ENCODE results near the gene TTC4.
"Not testable (repeated sequence)": the region's sequence is repeated elsewhere in the genome, so short reads cannot be mapped to it uniquely, and the experiment has no call there.

The TTC4 gene

GRCh38 chr1:54754045-54754444, 38.4 kb downstream of the TTC4 start:
- no peak for DNase-seq

GRCh38 chr1:54754486-54755285, 39.0 kb downstream of the TTC4 start:
- no peak for DNase-seq

DNA sequence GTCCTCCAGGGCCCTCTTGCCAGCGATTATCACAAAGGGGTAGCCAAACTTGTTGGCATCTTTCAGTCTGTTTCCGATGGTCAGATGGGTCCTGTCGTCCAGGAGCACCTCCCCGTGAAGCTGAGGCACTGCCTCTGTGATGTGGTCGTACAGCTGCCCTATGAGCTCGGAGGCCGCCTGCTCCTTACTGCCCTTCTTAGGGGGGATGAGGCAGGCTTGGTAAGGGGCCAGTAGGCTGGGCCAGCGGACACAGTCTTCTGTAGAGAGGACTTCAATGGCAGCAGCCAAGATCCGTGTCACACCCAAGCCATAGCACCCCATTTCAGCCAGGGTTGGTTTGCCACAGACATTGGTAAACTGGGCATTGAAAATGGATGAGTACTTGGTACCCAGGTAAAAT, 42.2 kb downstream of the TTC4 start:
- no peak for DNase-seq

GRCh38 chr1:54758678-54759348, 43.2 kb downstream of the TTC4 start:
- DNase-seq, result no peak

GRCh38 chr1:54763816-54764132, 48.1 kb downstream of the TTC4 start:
- no peak for DNase-seq

DNA sequence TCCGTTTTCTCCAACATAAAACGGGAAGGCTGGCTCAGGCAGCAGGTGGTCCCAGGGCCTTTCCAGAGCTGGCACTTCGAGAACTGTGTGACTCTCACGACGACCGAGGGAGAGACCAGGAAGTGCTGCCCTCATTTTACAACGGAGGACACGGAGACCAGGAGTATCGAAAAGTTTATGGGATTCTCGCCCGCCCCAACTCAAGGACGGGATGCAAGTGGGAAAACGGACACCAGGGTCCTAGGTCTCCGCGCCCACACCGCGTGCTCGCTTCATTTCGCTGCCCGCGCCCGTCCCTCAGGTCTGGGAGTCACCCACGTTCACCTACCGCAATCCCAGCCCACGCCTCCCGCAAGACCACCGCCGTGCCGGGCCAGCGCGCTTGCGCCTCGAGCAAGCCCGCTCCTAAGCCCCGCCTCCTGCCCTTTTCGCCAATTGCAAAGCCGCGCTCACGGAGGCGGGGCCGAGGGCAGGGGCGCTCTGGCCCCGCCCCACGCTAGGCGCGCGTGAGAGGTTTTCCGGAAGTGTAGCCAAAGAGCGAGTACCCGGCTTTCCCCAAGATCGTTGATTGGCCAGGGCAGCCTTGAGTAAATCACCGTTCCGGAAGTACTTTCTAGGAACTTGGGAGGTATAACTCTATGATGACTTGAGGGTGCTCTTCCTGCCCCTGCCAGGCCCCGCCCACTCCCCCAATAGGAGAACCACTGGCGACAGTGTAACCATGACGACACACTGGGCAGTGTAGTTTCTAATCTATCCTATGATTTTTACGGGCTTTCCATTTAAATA, 48.7 kb downstream of the TTC4 start, which contains the start of gene PARS2:
PARS2 (minus strand) TSS at position 391 of the 789 bp plus-strand sequence. CDS start 5,362 bp downstream, outside the sequence.
- DNase-seq, result peak; percentile 98

DNA sequence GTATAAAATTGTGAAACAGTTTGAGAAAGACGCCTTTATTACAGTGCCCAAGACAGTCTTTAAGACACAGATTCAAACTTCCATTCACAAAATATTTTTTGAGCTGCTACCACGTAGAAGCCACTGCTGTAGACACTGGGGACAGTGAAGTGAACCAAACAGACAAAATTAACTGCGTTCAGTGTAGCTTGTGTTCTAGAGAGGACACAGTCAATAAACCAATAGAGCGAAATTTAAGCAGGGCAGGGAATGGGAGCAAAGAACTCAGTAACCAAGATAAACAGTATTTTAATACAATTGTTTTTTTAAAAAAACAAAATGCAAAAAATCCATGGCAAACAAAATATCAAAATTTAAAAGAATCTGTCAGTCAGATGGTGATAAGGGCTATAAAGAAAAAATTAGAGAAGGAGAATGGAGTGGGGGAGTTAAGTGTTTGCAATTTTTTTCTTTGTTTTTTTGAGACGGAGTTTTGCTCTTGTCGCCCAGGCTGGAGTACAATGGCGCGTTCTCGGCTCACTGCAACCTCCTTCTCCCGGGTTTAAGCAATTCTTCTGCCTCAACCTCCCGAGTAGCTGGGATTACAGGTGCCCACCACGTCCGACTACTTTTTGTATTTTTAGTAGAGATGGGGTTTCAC, 49.4 kb downstream of the TTC4 start:
- DNase-seq, result no peak

DNA sequence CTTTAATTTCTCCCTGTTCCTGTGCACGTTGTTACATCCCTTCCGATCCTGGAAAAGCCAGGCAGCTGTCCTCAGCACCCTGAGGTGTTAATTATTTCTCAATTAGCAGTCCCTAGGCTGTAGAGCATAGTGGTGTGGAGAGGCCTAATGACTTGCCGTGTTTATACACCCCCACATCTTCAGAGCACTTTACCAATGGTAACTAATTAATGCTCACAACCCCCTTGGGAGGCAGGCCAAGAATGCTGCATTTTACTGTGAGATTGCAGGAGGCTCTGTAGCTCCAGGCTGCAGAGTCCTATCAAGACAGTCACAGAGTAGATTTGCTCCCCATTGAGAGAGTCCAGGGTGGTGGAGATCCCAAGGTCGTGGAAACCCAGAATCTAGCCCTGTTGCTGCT, 51.1 kb downstream of the TTC4 start:
- no peak for DNase-seq

DNA sequence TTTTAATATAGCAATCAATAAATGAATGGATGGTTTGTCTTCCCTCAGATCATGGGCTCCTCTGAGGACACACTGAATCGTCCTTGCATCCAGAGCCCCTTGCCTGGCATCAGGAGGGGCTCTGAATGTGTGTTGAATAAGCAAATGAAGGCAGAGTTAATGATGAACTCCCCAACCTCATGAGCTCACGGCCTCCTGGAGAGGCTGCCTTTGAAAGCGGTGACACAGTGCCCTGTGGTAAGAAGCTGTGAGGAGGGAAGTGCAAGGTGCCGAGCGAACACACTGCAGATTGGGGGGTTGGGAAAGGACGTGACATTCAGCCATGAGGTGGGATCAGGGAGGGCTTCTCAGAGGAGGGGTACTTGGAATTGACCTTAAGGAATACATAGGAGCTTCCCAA, 51.9 kb downstream of the TTC4 start:
- DNase-seq, result no peak

GRCh38 chr1:54768093-54768492, 52.4 kb downstream of the TTC4 start:
- DNase-seq, result no peak

- no peak for DNase-seq
These were observed 57.3 kb downstream of the TTC4 start for GRCh38 chr1:54772951-54773350.

DNA sequence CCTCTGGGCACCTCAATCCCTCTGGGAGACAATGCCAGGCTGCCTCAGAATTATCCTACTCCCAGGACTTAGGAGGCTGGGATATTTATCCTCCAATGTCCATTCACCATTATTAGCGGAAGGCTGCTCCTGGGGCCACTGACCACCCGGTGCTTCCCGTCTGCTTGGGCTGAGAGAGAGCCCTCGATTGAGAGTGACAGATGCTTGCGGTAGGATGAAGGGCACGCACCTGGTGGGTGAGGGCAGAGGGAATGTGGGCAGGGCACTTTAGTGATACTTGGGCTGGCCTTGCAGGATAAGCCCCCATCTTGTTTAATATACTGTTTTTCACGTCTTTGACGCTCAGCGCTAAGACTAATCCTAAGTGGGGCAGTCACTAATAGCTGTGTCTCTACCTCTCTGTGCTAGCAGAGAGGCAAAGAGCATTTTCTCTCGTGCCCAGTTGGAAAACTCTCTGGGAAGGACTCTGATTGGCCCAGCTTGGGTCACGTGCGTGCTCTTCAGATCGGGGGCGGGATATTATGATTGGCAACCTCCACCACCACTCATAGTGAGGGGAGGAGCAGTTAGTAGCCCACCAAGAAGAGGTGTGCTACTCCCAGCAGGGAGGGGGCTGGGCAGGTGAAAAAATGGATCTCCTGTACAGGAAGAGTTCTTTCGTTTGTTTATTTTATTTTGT, 59.3 kb downstream of the TTC4 start:
- DNase-seq, result no peak

DNA sequence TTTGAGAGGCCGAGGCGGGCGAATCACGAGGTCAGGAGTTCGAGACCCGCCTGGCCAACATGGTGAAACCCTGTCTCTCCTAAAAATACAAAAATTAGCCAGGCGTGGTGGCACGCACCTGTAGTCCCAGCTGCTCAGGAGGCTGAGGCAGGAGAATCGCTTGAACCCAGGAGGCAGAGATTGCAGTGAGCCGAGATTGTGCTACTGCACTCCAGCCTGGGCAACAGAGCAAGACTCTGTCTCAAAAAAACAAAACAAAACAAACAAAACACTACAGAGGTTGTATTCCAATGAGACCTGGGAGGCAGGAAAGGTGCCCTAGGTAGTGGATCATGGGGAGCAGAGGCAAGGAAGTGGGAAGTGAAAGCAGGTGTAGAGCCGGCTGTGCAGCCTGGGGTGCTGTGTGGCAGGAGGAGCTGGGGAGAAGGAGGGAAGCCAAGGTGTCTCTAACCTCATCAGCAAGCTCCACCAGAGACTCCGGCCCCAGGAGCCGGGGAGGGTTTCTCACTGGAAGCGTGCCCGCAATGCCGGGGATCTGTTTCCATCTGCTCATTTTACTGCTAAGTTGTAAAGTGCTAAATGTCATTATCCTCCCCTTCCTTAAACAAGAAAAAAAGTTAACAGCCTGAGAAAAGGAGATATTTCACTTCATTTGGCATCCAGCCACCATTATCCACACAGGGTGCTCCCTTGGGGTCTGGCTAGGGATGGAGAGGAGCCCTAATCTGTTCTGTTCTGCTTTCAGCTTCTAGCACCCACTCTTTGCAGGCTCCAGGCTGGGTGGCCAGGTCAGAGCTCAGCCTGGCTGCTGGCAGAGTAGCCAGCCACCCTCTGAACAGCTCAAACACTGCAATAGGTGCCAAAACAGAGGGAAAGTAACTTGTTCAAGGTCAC, 60.4 kb downstream of the TTC4 start:
- not testable (repeated sequence) for DNase-seq

GRCh38 chr1:54777011-54777410, 61.4 kb downstream of the TTC4 start:
- no peak for DNase-seq

GRCh38 chr1:54777431-54777830, 61.8 kb downstream of the TTC4 start:
- DNase-seq, result no peak

- DNase-seq, result no peak
These were observed 65.5 kb downstream of the TTC4 start for GRCh38 chr1:54781023-54781723.

GRCh38 chr1:54782156-54782555, 66.5 kb downstream of the TTC4 start:
- DNase-seq, result no peak

DNA sequence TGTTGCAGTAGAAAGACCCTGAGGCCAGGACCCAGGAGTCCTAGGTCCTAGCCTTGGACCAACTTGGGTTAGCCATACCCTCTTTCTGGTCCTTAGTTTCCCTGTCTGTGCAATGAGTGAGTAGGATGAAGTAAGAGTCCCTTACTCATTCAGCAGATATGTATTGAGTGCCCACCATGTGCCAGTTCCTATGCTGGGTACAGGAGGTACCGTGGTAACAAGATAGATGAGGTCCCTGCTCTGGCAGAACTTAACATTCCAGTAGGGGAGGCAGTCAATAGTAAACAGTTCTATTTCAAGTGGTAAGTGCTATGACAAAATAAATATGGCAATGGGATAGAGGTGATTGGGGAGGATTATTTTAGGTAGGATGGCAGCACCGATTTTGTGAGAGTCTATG, 66.9 kb downstream of the TTC4 start:
- no peak for DNase-seq

- DNase-seq, result no peak
These were observed 68.4 kb downstream of the TTC4 start for GRCh38 chr1:54784066-54784465.

- no peak for DNase-seq
These were observed 71.1 kb downstream of the TTC4 start for GRCh38 chr1:54786778-54787177.

DNA sequence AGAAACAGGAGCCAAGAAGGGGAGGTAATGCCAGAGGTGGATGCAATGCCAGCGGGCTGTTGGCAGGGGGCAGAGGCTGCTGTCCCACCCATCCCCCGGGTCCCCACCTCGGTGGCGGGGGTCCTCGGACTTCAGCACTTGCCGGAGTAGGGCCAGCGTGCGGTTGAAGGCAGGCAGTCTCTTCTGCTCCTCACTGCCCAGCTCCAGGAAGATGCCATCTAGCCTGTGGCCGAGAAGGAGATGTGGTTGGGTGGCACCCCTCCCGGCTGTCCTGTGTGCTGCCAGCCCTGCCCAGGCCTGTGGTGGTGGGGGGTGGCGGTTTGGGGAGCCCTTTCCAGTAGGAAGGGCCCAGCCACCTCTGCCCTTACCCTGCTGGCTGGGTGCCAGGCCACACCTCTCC, 71.9 kb downstream of the TTC4 start:
- DNase-seq, result no peak

All from DMS 273 treated with DMSO at 0.1 percent for 48 hours (cell line).